Hindlimb muscle (tissue), 1 donor: ENCODE measurements around the gene PNLIP. TPM values are rescaled to one million over a fixed set of nuclear protein-coding genes. Genes with fewer than 3 reads are reported as not detected.

Source experiments
- DNase-seq: peaks from one replicate; pipeline ENCODE4 v3.0.0-alpha.2; 2013
- polyA plus RNA-seq: library from polyadenylated mRNA; unstranded; fragments of 120-200 nt; gene quantifications from one replicate; pipeline ENCODE4 v1.2.1, GENCODE V29; 2013; ENCODE audit not compliant: insufficient read length

The PNLIP gene
- polyA plus RNA-seq, 1 donor = 0.39 TPM

DNA sequence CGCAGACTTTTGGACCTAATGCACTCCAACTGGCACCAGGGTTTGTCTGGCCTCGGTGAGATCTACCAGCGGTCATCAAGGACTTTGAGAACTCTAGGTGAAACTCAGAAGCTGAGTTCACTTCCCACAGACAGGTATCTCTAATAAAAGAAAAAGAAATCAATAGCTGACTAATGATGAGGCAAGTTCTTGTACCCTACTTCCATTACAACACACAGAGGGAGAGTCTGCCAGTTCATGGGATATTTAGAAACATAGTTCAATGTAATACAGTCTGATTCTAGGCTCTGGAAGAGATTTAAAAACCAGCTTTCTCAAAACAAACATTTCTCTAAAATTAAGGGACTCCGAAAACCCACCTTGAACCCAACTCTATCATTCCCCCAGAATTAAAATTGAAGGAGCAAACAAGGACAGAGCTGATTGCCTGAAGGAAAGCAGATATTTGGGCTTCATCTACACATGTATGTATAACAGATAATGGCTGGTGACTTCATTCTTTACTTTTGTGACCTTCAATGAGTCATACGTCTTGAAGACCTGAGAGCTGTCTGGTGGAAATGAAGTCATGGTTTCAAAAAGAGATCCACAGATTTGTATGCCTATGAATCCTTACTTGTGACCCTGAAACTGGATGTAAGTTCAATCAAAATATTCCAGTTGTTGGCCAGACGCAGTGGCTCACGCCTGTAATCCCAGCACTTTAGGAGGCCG is 42.3 kb downstream of the PNLIP start:
- no peak for DNase-seq

GRCh38 chr10:116588995-116589394 is 43.3 kb downstream of the PNLIP start:
- no peak for DNase-seq

GRCh38 chr10:116589926-116590325 is 44.2 kb downstream of the PNLIP start:
- DNase-seq = no peak

DNA sequence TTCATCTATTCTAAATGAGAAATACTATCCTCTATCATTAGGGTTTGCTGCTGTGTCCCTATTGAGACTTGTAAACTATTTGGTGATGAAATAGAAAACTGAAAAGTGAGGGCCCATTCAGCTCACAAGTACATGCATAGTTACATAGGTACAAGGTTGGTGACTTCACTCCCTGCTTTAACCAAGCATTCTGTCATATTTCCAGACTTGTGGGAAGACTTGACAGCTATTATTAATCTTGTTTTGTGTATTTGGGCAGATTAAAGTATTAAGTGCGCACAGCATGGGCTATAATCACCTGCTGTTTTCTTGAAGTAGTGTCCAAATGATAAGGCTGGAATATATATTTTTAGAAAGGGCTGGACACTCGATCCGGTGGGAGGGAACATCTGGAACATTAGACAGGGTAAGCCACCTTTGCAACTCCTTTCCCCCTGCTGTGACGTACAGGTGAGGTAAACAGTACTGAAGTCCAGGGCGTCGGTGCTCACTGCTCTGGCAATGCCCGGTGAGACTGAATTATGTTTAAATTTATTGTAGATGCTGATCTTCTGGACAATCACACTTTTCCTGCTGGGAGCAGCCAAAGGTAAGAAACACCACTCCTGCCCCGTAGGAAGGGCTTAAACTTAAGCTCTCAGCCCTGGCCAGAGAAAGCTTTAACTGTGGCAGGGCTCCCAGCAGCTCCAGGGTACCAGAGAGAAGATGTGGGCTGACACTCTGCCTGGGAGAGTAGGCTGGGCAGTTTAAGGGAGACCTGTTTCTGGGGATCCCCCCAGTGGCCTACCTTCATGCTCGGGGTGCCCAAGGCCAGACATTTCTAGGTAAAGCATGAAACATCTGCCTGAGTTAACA is 45.1 kb downstream of the PNLIP start, which contains the start of gene PNLIPRP1:
PNLIPRP1 (plus strand) TSS at position 370 of the 855 bp plus-strand sequence; CDS start at position 541, 171 bp downstream.
- no peak for DNase-seq

- DNase-seq = no peak
Observed at GRCh38 chr10:116593139-116593740, 47.5 kb downstream of the PNLIP start.

- DNase-seq = no peak
Observed at GRCh38 chr10:116594525-116595035, 48.8 kb downstream of the PNLIP start.

- no peak for DNase-seq
Observed at GRCh38 chr10:116596062-116596461, 50.3 kb downstream of the PNLIP start.

- DNase-seq = no peak
Observed at GRCh38 chr10:116597543-116597942, 51.8 kb downstream of the PNLIP start.

GRCh38 chr10:116598329-116598728 is 52.6 kb downstream of the PNLIP start:
- no peak for DNase-seq

GRCh38 chr10:116599991-116600390 is 54.3 kb downstream of the PNLIP start:
- no peak for DNase-seq

- no peak for DNase-seq
Observed at GRCh38 chr10:116602648-116603400, 57.1 kb downstream of the PNLIP start.

- DNase-seq = no peak
Observed at GRCh38 chr10:116606061-116606483, 60.3 kb downstream of the PNLIP start.

DNA sequence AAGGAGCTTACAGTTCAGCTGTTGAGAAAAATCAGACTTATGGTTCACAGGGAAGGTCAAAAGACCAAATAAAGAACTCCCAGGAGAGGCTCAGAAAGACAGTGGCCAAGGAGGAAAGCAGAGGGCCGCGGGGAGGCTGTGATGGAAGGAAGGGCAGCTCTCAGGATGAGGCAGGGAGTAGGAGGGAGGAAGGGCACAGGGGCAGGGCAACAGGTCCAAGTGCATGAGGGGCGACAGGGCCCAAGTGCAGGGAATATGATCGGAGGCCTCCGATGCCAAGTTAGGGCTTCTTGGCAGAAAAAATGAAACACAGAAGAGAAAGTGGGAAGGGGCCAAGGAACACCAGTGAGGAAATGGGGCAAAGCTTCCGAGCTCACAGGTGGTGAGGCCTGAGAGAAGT is 61.6 kb downstream of the PNLIP start:
- no peak for DNase-seq

DNA sequence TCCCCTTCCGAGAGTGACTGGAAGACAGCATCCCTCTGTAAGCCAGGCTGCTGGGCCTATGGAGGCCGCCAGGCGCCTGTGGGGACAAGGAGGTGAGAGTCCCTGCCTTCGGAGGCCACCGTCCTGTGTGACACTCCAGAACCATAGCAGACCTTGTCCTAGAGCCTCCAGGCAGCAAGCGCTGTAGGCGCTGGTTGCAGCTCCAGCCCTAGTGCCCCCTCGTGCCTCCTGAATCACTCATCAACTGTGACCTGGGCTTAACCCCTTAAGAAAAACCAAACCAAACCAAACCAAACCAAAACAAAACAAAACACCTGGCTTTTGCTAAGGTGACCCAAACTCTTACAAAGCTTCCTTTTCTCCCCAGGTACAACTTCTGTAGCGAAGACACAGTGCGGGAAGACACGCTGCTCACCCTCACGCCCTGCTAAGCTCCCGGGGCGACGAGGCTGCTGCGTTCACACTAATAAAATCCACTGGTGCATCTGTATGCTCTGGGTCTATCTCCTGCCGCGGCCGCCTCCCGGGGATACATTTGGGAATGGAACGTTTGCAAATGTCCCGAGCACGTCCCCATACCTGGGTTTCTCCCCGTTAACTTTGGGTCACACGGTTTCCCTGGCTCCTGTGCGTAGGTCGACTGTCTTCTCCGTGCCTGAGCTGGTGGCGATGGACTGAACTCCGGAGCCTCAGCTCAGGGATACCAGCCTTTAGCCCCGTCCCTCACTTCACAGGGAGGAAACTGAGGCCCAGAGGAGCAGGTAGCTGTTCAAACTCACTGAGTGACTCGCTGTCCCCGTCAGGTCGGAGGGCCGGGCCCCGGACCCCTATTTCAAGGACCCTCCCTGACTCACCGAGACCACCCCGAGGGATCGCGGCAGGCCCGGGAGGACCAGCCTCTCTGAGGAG is 63.2 kb downstream of the PNLIP start:
- no peak for DNase-seq

- DNase-seq = no peak
Observed at GRCh38 chr10:116610443-116611152, 64.9 kb downstream of the PNLIP start.

DNA sequence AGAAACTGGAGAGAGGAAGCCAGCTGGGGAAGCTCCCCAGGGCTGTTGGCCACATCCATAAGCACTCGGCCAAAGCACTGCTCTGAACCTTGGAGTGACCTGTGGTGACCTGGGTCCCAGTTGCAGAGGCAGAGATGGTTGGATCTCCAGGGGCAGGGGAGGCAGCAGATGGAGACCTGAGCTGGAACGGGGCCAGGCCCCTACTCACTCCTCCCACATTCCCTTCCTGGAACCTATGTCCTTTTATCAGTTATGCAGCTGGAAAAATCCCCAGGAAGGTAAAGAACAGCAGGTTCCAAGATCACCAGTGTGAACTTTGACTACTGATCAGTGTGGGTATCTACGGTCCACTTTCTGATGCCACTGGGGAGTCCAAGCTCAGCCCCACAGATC is 65.4 kb downstream of the PNLIP start:
- DNase-seq = no peak

DNA sequence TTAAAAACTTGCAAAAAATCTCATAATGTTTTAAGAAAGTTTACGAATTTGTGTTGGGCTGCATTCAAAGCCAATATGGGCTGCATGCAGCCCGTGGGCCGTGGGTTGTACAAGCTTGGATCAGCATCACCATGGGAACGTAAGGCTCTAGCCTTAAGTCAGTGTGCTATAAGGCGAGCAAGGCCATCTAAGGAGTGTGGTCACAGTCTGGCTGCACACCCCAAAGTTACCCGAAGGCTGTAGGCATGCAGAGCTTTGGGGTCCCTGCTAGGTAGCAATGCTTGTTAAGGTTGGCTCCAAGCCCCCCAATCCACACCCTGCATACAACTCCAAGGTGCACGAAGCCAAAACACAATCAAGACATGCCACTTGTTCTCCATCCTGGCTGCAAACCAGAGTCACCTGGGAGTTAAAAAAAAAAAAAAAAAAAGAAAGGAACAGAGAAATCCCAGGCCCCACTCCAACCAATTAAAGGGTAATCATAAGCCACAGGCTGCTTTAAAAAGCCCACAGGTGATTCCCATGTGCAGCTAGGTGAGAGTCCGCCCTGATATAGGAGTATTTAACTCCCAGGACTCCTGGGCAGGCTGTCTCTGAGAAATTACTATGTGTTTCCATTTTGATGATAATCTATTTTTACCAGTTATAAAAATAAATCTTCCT is 66.5 kb downstream of the PNLIP start:
- DNase-seq = no peak

GRCh38 chr10:116613471-116613870 is 67.7 kb downstream of the PNLIP start:
- no peak for DNase-seq

DNA sequence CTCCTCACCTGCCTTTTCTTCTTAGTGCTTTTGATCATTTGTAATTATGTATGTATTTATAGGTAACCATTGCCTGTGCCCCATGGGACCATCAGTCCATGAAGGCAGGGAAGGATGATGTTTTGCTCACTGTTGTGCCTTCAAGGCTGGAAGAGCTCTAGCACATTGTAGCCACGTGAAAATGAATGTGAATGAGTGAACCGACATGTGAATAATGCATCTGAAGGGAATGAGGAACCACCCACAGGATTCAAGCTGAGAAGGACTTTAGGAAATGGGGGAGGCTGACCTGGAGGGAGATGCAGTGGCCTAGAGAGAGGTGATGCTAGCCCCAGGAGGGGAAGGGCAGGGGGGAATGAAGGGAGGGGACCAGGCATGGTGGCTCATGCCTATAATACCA is 69.1 kb downstream of the PNLIP start:
- no peak for DNase-seq

GRCh38 chr10:116615199-116615776 is 69.6 kb downstream of the PNLIP start:
- DNase-seq = no peak
